SW480 (cell line): ENCODE measurements around the gene FSD1L.
"Not testable (repeated sequence)": the region's sequence is repeated elsewhere in the genome, so short reads cannot be mapped to it uniquely, and the experiment has no call there.

Source experiments
- DNase-seq: peaks from one replicate; pipeline ENCODE4 v3.0.0-alpha.2; 2016; ENCODE audit warnings: low spot score

Gene FSD1L

DNA sequence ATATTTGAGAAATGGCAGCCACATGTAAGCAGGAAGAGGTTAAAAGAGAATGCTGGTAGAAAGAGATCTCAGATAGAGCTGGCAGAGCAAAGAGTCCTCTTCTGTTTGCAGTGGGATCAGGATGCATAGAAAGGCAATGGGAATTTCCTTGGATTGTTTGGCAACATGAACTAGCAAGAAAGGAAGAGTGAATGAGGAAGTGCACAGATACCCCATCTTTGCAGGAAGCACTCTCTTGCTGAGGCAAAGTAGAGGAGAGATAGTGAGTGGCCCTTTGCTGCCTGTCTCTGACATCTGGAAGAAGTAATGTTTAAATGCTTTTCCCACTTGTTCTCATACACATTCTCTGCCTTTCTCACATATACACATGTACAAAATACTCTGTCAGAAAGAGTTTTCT, 124.6 kb downstream of the FSD1L start:
- DNase-seq: no peak

DNA sequence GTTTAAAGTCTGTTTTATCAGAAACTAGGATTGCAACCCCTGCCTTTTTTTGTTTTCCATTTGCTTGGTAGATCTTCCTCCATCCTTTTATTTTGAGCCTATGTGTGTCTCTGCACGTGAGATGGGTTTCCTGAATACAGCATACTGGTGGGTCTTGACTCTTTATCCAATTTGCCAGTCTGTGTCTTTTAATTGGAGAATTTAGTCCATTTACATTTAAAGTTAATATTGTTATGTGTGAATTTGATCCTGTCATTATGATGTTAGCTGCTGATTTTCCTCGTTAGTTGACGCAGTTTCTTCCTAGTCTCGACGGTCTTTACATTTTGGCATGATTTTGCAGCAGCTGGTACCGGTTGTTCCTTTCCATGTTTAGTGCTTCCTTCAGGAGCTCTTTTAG, 132.1 kb downstream of the FSD1L start:
- not testable (repeated sequence) for DNase-seq

DNA sequence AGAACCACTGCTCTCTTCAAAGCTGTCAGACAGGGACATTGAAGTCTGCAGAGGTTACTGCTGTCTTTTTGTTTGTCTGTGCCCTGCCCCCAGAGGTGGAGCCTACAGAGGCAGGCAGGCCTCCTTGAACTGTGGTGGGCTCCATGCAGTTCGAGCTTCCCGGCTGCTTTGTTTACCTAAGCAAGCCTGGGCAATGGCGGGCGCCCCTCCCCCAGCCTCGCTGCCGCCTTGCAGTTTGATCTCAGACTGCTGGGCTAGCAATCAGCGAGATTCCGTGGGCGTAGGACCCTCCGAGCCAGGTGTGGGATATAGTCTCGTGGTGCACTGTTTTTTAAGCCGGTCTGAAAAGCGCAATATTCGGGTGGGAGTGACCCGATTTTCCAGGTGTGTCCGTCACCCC, 133.7 kb downstream of the FSD1L start:
- DNase-seq: not testable (repeated sequence)

DNA sequence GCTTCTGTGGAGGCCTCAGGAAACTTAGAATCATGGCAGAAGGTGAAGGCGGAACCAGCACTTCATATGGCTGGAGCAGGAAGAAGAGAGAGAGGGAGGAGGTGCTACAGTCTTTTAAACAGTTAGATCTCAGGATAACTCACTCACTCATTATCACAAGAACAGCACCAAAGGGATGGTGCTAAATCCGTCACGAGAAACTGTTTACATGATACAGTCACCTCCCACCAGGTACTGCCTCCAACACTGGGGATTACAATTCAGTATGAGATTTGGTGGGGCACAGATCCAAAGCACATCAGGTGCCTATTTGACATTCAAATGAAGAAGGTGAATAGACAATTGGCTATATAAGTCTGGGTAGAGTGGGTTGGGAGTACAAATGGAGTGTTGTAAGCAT, 145.3 kb downstream of the FSD1L start:
- no peak for DNase-seq
